ENCODE results near the gene ZNF577.
"Not testable (repeated sequence)": the region's sequence is repeated elsewhere in the genome, so short reads cannot be mapped to it uniquely, and the experiment has no call there.

The ZNF577 gene

DNA sequence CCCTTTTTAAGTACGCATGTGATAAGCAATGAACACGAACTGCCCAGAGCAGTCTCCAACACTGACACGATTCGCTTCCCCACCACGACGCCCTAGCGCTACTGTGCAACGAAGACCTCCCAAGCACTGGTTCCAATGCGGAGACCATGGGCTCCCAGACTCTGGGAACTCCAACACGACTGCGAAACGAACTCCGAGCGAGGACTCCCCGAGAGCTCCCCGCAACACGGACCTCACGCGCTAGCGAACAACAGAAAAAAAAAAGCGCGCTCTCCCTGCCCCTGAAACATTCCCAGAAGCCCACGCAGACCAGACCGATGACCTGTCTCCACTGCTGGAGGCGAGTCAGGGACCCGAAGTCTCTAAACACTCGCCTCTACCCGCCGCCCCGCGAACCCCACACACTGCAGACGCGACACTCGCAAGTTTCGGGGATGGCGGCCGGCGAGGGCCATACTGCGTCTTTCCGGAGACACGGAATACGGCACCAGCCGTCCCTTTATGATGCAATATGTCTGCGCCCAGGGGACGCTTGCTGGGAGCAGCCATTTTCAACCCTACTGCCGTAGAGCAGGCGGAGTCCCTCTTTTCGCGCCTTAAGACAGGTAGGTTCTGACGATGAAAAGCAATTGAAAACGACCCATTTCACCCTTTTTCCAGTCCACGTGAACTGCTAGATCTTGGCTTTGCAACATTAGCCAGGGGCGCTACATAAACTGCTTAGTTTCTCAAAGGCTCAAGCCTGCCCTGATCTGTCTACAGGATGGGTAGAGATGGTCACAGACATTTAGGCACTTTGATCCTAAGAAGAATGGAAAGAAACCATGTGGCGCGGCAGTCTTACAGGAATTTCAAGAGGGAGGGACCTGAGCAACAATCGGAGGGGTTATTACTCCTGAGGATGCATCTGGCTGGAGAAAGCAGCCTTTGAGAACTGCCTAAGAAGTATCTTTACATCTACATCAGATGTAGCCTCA, at the start of gene ZNF577:
TSS of gene ZNF577 (minus strand) at position 430 of the 977 bp plus-strand sequence. CDS start 7,569 bp downstream, outside the sequence.
- DNase-seq (ENCODE audit: low read depth in 2 of 2): peak; percentile 29 to 49

DNA sequence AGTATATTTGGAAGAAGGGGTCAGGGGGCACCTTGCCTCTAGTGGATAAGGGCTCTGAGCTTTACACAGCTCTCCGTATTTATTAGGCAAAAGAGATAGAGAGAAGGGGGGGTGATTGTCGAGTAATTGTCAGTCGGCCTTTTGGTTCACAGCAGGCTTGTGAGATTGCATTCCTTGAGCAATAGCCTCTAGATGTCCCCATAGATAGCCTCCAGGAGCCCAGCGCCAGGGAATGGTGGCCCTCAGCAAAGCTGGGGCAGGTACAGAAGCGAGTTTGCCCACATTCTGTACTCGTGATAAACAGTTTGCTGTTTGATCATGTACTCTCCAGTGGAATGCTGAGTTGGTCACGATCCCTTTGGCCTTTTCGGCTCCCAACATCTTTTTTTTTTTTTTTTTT, 44.2 kb upstream of the ZNF577 start:
- no peak for DNase-seq (ENCODE audit: low read depth in 2 of 2)

DNA sequence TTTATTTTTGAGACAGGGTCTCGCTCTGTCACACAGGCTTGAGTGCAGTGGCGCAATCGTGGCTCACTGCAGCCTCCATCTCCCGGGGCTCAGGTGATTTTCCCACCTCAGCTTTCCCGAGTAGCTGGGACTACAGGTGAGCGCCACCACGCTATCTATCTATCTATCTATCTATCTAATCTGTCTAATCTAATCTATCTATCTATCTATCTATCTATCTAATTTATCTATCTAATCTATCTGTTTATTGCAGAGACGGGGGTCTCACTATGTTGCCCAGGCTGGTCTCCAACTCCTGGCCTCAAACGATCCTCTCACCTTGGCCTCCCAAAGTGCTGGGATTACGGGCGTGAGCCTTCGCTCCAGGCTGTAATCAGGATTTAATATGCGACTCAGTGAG, 40.1 kb upstream of the ZNF577 start:
- no peak for DNase-seq (ENCODE audit: low read depth in 2 of 2)

DNA sequence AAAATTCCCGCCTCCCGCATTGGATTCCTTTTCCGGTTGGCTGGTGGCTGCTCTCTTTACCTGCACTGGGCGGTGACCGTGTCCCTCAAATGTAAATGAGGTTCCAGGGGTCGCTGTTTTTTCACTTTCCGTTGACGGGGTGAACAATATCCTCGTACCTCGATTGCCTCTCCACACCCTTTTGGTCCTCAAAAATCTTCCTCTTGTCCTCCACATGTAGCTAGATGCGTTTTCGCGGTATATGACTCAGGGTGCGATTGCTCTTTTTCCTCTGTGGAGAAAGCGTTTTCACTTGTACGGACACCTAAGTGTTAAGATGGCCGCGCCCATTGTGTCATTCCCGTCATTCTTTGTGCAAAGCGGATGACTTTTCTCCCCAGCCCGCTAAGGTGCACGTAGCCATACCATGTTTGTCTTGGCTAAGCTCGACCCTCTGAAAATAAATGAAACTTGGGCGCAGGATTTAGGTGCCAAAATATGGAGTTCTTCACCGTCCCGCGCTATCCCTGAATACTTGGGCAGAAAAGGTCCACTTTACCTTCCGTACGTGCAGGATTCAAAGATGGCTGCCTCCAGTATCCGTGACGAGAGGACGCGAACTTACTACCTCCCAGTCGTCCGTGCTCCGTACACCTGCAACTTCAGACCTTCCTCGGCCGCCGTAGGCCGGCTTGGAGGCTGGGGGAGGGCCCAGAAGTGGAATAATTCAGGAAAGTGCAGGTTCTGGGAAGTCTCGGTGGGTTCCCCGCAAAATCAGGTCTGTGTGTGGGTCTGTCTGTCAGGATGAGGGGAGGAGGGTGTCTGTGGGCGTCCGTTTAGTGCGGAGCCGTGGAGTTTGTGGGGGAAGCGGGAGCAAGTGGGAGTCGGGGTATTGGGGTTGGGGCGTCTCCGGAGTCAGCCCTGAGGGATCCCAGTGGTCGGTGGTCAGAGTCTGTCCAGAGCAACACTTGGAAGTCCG, 39.3 kb upstream of the ZNF577 start, which contains the start of gene ZNF613:
TSS of gene ZNF613 (plus strand) at position 689 of the 958 bp plus-strand sequence. CDS start 8,749 bp downstream, outside the sequence.
- DNase-seq (ENCODE audit: low read depth in 2 of 2): peak; percentile 74 to 78

GRCh38 chr19:51926426-51926783, 38.7 kb upstream of the ZNF577 start:
- no peak for DNase-seq (ENCODE audit: low read depth in 2 of 2)

- DNase-seq (ENCODE audit: low read depth in 2 of 2): no peak
These were observed 34.2 kb upstream of the ZNF577 start for GRCh38 chr19:51921949-51922348.

DNA sequence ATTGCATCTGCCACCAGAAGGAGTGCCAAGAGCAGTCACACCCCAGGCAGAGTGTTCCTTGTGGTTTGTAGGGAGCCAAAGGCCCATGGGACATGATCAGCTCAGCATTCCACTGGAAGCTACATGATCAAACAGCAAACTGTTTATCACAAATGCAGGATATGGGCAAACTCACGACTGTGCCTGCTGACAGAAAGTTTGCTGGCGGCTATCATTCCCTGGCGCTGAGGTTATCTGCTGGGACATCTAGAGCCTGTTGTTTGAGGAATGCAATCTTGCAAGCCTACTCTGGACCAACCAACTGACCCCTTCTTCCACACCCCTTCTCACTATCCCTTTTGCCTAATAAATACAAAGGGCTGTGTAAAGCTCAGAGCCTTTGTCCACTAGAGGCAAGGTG, 31.9 kb upstream of the ZNF577 start:
- no peak for DNase-seq (ENCODE audit: low read depth in 2 of 2)

DNA sequence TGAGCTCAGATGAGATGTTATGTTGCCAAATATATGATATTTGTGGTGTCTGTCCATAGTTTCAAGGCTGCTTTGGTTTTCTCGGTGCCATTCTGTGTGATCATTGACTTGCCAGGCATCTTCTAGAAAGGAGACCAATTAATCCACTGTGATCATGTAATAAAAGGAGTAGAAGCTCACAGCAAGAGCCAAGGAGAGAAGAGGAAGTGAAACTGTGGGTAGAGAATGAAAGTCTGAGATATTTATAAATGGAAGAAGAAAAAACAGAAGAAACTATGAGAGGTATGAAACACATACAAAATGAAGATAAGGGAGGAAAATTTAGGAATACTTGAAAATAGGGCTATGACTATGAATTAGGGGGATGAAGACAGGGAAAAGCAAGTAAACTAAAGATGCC, 28.4 kb upstream of the ZNF577 start:
- no peak for DNase-seq (ENCODE audit: low read depth in 2 of 2)

- DNase-seq (ENCODE audit: low read depth in 2 of 2): no peak
These were observed 27.6 kb upstream of the ZNF577 start for GRCh38 chr19:51915324-51915867.

DNA sequence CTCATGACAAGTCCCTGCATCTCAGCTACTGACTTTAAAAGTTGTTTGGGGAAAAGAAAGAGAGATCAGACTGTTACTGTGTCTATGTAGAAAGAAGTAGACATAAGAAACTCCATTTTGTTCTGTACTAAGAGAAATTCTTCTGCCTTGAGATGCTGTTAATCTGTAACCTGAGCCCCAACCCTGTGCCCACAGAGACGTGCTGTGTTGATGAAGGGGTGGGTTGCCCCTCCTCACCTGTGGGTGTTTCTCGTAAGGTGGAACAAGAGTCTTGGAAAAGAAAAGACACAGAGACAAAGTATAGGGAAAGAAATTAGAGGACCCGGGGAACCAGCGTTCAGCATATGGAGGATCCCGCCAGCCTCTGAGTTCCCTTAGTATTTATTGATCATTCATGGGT, 20.2 kb upstream of the ZNF577 start:
- DNase-seq (ENCODE audit: low read depth in 2 of 2): not testable (repeated sequence)

GRCh38 chr19:51906108-51906507, 18.4 kb upstream of the ZNF577 start:
- DNase-seq (ENCODE audit: low read depth in 2 of 2): not testable (repeated sequence)

GRCh38 chr19:51905639-51906038, 17.9 kb upstream of the ZNF577 start:
- DNase-seq (ENCODE audit: low read depth in 2 of 2): not testable (repeated sequence)

DNA sequence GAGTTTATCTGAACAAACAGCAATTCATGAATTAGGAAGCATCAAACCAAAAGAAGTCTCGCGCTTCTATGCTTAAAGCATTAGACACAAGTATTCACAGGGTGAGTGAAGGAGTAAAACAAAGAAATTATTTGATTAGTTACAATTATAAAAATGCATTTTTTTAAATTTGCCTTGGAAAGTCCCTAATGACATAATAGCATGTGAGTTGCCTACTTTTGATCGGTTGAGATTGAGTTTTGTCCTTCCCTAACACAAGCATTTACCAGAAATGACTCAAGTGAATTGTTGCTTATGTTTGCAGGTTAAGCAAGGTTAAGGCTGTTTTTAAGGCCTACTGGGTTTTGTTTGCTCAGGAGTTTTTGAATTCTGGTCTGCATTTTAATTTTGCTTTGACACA, 17.5 kb upstream of the ZNF577 start:
- DNase-seq (ENCODE audit: low read depth in 2 of 2): no peak

- DNase-seq (ENCODE audit: low read depth in 2 of 2): peak; percentile 68 to 72
These were observed 16.8 kb upstream of the ZNF577 start, which contains the start of gene ZNF649 for GRCh38 chr19:51904331-51905165. TSS of gene ZNF649 (minus strand) at chr19:51905017. CDS start at chr19:51900107, 4,910 bp downstream.

- DNase-seq (ENCODE audit: low read depth in 2 of 2): no peak
These were observed 15.4 kb upstream of the ZNF577 start for GRCh38 chr19:51903192-51903591.

GRCh38 chr19:51901860-51902259, 14.1 kb upstream of the ZNF577 start:
- DNase-seq (ENCODE audit: low read depth in 2 of 2): no peak

GRCh38 chr19:51891193-51891747, 3.5 kb upstream of the ZNF577 start:
- DNase-seq (ENCODE audit: low read depth in 2 of 2): no peak

GRCh38 chr19:51889934-51890333, 2.2 kb upstream of the ZNF577 start:
- DNase-seq (ENCODE audit: low read depth in 2 of 2): no peak

DNA sequence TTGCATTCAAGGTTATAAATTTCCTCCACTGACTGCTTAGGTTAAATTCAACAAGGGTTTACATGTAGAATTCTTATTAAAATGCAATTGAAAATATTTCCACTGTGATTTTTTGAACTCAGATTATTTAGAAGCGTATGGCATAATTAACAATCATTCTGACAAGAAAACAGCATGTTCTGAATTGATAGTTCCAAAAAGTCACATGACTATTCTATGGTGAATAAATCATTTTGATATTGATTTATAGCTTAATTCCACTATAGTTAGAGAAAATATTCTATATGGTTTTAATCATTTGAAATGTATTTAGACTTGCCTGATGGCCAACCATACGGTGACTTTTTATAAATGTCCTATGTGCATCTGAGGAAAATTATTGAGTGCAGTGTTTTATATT, 3.0 kb downstream of the ZNF577 start:
- DNase-seq (ENCODE audit: low read depth in 2 of 2): no peak

DNA sequence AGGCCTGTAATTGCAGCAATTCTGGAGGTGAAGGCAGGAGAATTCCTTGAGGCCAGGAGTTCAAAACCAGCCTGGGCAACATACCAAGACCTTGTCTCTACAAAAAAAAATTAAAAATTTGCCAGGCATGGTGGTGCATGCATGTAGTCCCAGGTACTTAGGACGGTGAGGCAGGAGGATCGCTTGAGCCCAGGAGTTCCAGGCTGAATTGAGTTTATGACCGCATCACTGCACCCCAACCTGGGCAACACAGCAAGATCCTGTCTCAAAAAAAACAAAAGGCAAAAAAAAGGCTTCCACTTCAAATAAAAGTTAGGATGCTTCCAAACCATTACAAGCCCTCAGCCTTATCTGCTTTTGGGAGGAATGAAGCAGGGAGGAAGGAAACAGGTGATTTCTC, 5.2 kb downstream of the ZNF577 start:
- DNase-seq (ENCODE audit: low read depth in 2 of 2): no peak

GRCh38 chr19:51873097-51873496, 14.7 kb downstream of the ZNF577 start:
- no peak for DNase-seq (ENCODE audit: low read depth in 2 of 2)
